ENCODE data around the gene G0S2.

The G0S2 gene

GRCh38 chr1:209657918-209658317 lies 17.3 kb upstream of the G0S2 start:
- peaks cover 23 to 35% of the 10 kb centered on the region in 2 donors for H3K4me1 ChIP-seq (ENCODE audit: control insufficient read depth in 2 of 2, insufficient read depth in 2 of 2, low read length in 2 of 2)
- no peak overlapping the region for H3K27ac ChIP-seq (ENCODE audit: low read depth in 2 of 2, low read length in 2 of 2)
- H3K9ac ChIP-seq (ENCODE audit: low read depth in 1 of 2, low read length in 2 of 2): no peak overlapping the region
- H3K36me3 ChIP-seq (ENCODE audit: control insufficient read depth in 2 of 2, insufficient read depth in 2 of 2, low read length in 2 of 2): no peaks in the 10 kb centered on the region
- H3K27me3 ChIP-seq (ENCODE audit: control insufficient read depth in 2 of 2, insufficient read depth in 2 of 2, low read length in 2 of 2): no peaks in the 10 kb centered on the region
- H3K9me3 ChIP-seq (ENCODE audit: control insufficient read depth in 2 of 2, low read length in 2 of 2): no peaks in the 10 kb centered on the region
- no peak overlapping the region for H3K4me3 ChIP-seq (ENCODE audit: low read length in 2 of 2)

DNA sequence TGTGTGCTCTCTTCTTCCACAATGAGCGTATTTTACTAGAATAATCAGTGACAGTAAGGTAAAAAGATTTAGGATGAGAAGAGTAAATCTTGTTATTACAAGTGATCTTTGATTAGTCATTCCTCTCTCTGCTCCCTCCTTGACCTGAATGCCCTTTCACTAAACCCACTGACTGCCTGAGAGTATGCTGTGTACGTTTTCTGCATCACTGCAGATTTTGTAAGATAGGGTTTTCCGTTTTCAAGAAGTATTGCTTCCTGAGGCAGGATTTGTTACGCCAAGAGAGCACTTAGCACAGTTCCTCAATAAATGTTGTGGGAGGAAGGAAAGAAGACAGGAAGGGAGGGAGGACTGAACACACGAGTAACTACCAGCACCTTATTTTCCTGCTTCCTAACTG lies 15.3 kb upstream of the G0S2 start:
- no peak overlapping the region for H3K9ac ChIP-seq (ENCODE audit: low read depth in 1 of 2, low read length in 2 of 2)
- no peaks in the 10 kb centered on the region for H3K9me3 ChIP-seq (ENCODE audit: control insufficient read depth in 2 of 2, low read length in 2 of 2)

GRCh38 chr1:209661071-209661470 lies 14.1 kb upstream of the G0S2 start:
- H3K36me3 ChIP-seq (ENCODE audit: control insufficient read depth in 2 of 2, insufficient read depth in 2 of 2, low read length in 2 of 2): no peaks in the 10 kb centered on the region
- no peak overlapping the region for H3K4me3 ChIP-seq (ENCODE audit: low read length in 2 of 2)
- no peak overlapping the region for H3K27ac ChIP-seq (ENCODE audit: low read depth in 2 of 2, low read length in 2 of 2)
- H3K4me1 ChIP-seq (ENCODE audit: control insufficient read depth in 2 of 2, insufficient read depth in 2 of 2, low read length in 2 of 2): peaks cover 7 to 18% of the 10 kb centered on the region in 2 donors
- no peaks in the 10 kb centered on the region for H3K27me3 ChIP-seq (ENCODE audit: control insufficient read depth in 2 of 2, insufficient read depth in 2 of 2, low read length in 2 of 2)
- H3K9ac ChIP-seq (ENCODE audit: low read depth in 1 of 2, low read length in 2 of 2): no peak overlapping the region
- no peaks in the 10 kb centered on the region for H3K9me3 ChIP-seq (ENCODE audit: control insufficient read depth in 2 of 2, low read length in 2 of 2)

More for the DNA sequence above, 15.3 kb upstream of the G0S2 start:
- Histone ChIP-seq H3K4me3 (ENCODE audit: low read length in 2 of 2) (no peak overlapping the region), H3K36me3 (ENCODE audit: control insufficient read depth in 2 of 2, insufficient read depth in 2 of 2, low read length in 2 of 2) (no peaks in the 10 kb centered on the region), H3K27ac (ENCODE audit: low read depth in 2 of 2, low read length in 2 of 2) (no peak overlapping the region), H3K4me1 (ENCODE audit: control insufficient read depth in 2 of 2, insufficient read depth in 2 of 2, low read length in 2 of 2) (peaks cover 7 to 20% of the 10 kb centered on the region in 2 donors), H3K27me3 (ENCODE audit: control insufficient read depth in 2 of 2, insufficient read depth in 2 of 2, low read length in 2 of 2) (no peaks in the 10 kb centered on the region)

GRCh38 chr1:209662879-209663327 lies 12.3 kb upstream of the G0S2 start:
- no peaks in the 10 kb centered on the region for H3K9me3 ChIP-seq (ENCODE audit: control insufficient read depth in 2 of 2, low read length in 2 of 2)
- peaks cover 7 to 16% of the 10 kb centered on the region in 2 donors for H3K4me1 ChIP-seq (ENCODE audit: control insufficient read depth in 2 of 2, insufficient read depth in 2 of 2, low read length in 2 of 2)
- no peak overlapping the region for H3K9ac ChIP-seq (ENCODE audit: low read depth in 1 of 2, low read length in 2 of 2)
- no peak overlapping the region for H3K27ac ChIP-seq (ENCODE audit: low read depth in 2 of 2, low read length in 2 of 2)
- no peaks in the 10 kb centered on the region for H3K36me3 ChIP-seq (ENCODE audit: control insufficient read depth in 2 of 2, insufficient read depth in 2 of 2, low read length in 2 of 2)
- no peaks in the 10 kb centered on the region for H3K27me3 ChIP-seq (ENCODE audit: control insufficient read depth in 2 of 2, insufficient read depth in 2 of 2, low read length in 2 of 2)
- no peak overlapping the region for H3K4me3 ChIP-seq (ENCODE audit: low read length in 2 of 2)

GRCh38 chr1:209667103-209667502 lies 8.1 kb upstream of the G0S2 start:
- Histone ChIP-seq H3K36me3 (ENCODE audit: control insufficient read depth in 2 of 2, insufficient read depth in 2 of 2, low read length in 2 of 2) (no peaks in the 10 kb centered on the region), H3K9me3 (ENCODE audit: control insufficient read depth in 2 of 2, low read length in 2 of 2) (peaks cover 0 to 3% of the 10 kb centered on the region in 2 donors), H3K9ac (ENCODE audit: low read depth in 1 of 2, low read length in 2 of 2) (no peak overlapping the region), H3K4me3 (ENCODE audit: low read length in 2 of 2) (no peak overlapping the region), H3K4me1 (ENCODE audit: control insufficient read depth in 2 of 2, insufficient read depth in 2 of 2, low read length in 2 of 2) (peaks cover 5 to 14% of the 10 kb centered on the region in 2 donors), H3K27ac (ENCODE audit: low read depth in 2 of 2, low read length in 2 of 2) (no peak overlapping the region), H3K27me3 (ENCODE audit: control insufficient read depth in 2 of 2, insufficient read depth in 2 of 2, low read length in 2 of 2) (no peaks in the 10 kb centered on the region)

DNA sequence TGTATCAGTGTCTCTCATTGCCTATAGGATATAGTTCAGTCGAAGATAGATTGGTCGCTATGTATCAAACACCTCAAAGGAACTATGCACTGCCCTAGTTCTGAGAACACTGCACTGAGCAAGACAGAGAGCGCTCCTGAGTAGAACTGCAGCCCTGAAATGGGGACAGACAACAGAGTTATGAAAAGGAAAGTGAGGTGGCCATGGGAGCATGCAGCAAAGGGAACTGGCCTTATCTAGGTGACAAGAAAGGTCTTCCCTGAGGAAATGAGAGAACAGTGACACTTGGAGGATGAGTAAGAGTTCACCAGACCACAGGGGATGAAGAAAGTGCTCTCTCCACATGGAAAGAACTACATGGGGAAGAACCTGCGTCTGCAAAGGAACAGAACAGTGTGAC lies 7.5 kb upstream of the G0S2 start:
- Histone ChIP-seq H3K27me3 (ENCODE audit: control insufficient read depth in 2 of 2, insufficient read depth in 2 of 2, low read length in 2 of 2) (no peaks in the 10 kb centered on the region), H3K36me3 (ENCODE audit: control insufficient read depth in 2 of 2, insufficient read depth in 2 of 2, low read length in 2 of 2) (no peaks in the 10 kb centered on the region), H3K4me1 (ENCODE audit: control insufficient read depth in 2 of 2, insufficient read depth in 2 of 2, low read length in 2 of 2) (peaks cover 2 to 9% of the 10 kb centered on the region in 2 donors), H3K9me3 (ENCODE audit: control insufficient read depth in 2 of 2, low read length in 2 of 2) (peaks cover 0 to 3% of the 10 kb centered on the region in 2 donors), H3K4me3 (ENCODE audit: low read length in 2 of 2) (no peak overlapping the region), H3K27ac (ENCODE audit: low read depth in 2 of 2, low read length in 2 of 2) (no peak overlapping the region), H3K9ac (ENCODE audit: low read depth in 1 of 2, low read length in 2 of 2) (no peak overlapping the region)

DNA sequence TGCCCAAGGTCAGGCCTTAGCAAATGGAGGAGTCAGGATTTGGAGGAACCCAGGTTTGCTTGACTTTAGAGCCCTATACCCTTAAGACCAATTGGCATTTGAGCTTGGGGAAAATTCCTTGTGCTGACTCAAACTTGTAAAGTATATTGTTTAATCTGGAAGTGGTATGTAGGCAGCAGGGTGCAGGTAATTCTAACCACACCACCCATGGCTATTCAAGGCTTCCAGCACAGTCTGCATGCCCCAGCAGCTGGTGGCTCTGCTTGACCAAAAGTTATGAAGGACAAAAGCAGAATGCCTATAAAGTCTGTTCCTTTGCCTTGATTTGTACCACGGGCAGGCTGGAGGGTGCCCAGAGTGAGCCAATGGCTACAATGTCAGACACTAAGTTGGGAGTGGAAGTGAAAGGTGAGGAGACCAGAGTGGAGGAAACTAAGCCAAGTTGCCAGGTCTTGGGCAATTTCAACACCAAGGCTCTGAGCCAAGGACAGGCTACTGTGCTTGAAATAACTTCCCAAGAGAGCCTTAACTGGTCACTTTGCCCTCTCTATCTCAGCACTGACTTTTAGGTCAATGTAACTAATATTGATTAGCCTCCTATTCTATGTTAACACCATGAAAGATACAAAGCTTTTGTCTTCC lies 4.7 kb upstream of the G0S2 start:
- Histone ChIP-seq H3K4me3 (ENCODE audit: low read length in 2 of 2) (no peak overlapping the region), H3K9me3 (ENCODE audit: control insufficient read depth in 2 of 2, low read length in 2 of 2) (peaks cover 0 to 3% of the 10 kb centered on the region in 2 donors), H3K27ac (ENCODE audit: low read depth in 2 of 2, low read length in 2 of 2) (peak overlapping the region in 1 of 2 donors; percentile 18), H3K9ac (ENCODE audit: low read depth in 1 of 2, low read length in 2 of 2) (no peak overlapping the region), H3K36me3 (ENCODE audit: control insufficient read depth in 2 of 2, insufficient read depth in 2 of 2, low read length in 2 of 2) (no peaks in the 10 kb centered on the region), H3K27me3 (ENCODE audit: control insufficient read depth in 2 of 2, insufficient read depth in 2 of 2, low read length in 2 of 2) (no peaks in the 10 kb centered on the region), H3K4me1 (ENCODE audit: control insufficient read depth in 2 of 2, insufficient read depth in 2 of 2, low read length in 2 of 2) (peaks cover 7 to 21% of the 10 kb centered on the region in 2 donors)

DNA sequence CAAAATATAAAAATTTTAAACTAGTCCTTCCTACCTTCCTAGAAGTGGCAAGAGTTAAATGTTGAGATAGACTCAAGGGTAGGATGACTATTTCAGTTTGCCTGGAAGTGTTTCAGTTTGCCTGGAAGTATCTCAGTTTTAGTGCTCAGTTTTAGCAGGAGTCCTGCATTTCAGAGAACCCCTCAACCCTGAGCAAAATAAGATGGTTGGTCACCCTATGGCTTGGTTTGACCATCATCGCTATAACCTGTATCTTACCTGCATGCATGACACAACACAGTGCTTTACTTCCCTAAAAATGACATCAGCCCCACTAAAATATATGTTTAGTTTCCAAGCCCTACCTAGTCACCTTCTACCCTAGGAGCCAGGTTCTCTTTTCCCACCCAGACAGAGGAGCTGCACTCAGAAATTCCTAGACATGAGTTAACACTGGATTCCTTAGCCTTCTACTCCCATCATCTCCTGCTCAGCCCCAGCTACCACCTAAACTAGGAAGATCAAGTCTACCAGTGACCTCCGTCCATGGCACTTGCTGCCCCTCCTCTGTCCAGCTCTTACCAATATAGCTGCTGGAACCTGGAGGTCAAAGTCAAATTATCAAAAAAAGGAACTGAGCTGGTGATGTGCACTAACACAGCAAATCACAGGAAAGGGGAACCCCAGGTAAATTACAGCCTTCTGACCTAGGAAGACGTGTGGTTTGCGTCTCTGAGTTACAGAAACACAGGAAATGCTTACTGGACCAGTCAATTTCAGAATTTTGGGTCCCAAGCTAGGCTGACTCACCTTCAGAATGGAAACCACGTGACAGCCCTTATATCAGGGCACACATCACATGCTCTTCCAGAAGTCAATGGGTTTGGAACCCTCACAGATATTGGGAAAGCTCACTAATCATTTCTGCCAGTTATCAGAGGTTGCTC lies 2.2 kb upstream of the G0S2 start:
- no peak overlapping the region for H3K9ac ChIP-seq (ENCODE audit: low read depth in 1 of 2, low read length in 2 of 2)
- H3K9me3 ChIP-seq (ENCODE audit: control insufficient read depth in 2 of 2, low read length in 2 of 2): peaks cover 0 to 3% of the 10 kb centered on the region in 2 donors
- no peak overlapping the region for H3K4me3 ChIP-seq (ENCODE audit: low read length in 2 of 2)
- H3K27me3 ChIP-seq (ENCODE audit: control insufficient read depth in 2 of 2, insufficient read depth in 2 of 2, low read length in 2 of 2): no peaks in the 10 kb centered on the region
- H3K36me3 ChIP-seq (ENCODE audit: control insufficient read depth in 2 of 2, insufficient read depth in 2 of 2, low read length in 2 of 2): no peaks in the 10 kb centered on the region
- peak overlapping the region in 1 of 2 donors; percentile 12 for H3K27ac ChIP-seq (ENCODE audit: low read depth in 2 of 2, low read length in 2 of 2)
- peaks cover 7 to 26% of the 10 kb centered on the region in 2 donors for H3K4me1 ChIP-seq (ENCODE audit: control insufficient read depth in 2 of 2, insufficient read depth in 2 of 2, low read length in 2 of 2)

DNA sequence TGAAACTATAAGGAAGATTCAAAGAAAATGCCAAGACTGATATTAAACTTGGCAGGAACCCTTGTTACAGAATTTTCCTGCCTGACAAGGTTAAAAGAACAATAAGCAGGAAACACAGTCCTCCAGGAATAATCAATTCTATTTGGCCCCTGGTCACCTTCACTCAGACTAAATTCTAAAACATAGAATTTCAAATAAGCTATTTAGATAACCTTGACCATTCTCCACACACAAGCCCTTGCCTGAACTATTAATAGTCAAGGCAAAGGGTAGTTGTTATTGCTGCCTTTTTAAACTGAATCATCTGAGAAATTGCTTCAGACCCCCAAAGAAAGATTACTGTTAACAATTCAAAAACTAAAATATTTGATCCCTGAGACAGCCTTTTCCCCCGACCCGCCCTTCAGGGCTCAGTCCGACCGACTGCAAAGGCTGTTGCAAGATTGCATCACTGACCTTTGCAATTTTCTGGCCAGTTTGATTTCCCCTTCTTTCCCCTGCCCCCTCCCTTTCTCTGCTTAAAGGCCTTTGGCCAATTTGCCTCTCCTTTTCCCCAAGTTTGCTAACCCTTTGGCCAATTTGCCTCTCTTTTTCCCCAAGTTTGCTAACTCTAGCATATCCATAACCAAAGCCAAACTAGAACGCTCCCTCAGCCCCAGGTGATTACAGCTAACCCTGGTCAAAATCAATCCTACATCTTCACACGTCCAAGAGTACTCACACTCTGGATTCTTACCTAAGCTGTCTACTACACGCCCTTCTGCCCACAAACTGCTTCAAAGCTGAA lies 1.4 kb upstream of the G0S2 start:
- Histone ChIP-seq H3K27me3 (ENCODE audit: control insufficient read depth in 2 of 2, insufficient read depth in 2 of 2, low read length in 2 of 2) (no peaks in the 10 kb centered on the region), H3K27ac (ENCODE audit: low read depth in 2 of 2, low read length in 2 of 2) (peak overlapping the region in 1 of 2 donors; percentile 12), H3K4me1 (ENCODE audit: control insufficient read depth in 2 of 2, insufficient read depth in 2 of 2, low read length in 2 of 2) (peaks cover 7 to 26% of the 10 kb centered on the region in 2 donors), H3K4me3 (ENCODE audit: low read length in 2 of 2) (no peak overlapping the region), H3K9me3 (ENCODE audit: control insufficient read depth in 2 of 2, low read length in 2 of 2) (peaks cover 0 to 3% of the 10 kb centered on the region in 2 donors), H3K36me3 (ENCODE audit: control insufficient read depth in 2 of 2, insufficient read depth in 2 of 2, low read length in 2 of 2) (no peaks in the 10 kb centered on the region), H3K9ac (ENCODE audit: low read depth in 1 of 2, low read length in 2 of 2) (no peak overlapping the region)
